Transverse colon (tissue), 3 donors: ENCODE data around the gene ZC3H8.

Experiments
- POLR2A ChIP-seq: fragments of 450-650 bp; IDR thresholded peaks from one replicate; pipeline ENCODE4 v1.6.1; 2016; ENCODE audit warnings: antibody characterized with exemption, mild to moderate bottlenecking, moderate library complexity
- TF ChIP-seq, protein P1 (sequence below), 5 experiments: fragments of 200-600 bp in 3 of 5; fragments of 450-650 bp in 2 of 5; sonication (generic) in 3 of 5; IDR thresholded peaks; 1 replicate in 2 of 5; 2 replicates in 3 of 5; pipeline ENCODE4 v1.5.1; 2016 to 2017; ENCODE audit warnings: antibody characterized with exemption in 5 of 5, inconsistent platforms in 3 of 5, mild to moderate bottlenecking in 2 of 5, moderate library complexity in 1 of 5

GRCh38 chr2:112275887-112276773 is 21.3 kb upstream of the ZC3H8 start:
- TF ChIP-seq, protein P1, sequence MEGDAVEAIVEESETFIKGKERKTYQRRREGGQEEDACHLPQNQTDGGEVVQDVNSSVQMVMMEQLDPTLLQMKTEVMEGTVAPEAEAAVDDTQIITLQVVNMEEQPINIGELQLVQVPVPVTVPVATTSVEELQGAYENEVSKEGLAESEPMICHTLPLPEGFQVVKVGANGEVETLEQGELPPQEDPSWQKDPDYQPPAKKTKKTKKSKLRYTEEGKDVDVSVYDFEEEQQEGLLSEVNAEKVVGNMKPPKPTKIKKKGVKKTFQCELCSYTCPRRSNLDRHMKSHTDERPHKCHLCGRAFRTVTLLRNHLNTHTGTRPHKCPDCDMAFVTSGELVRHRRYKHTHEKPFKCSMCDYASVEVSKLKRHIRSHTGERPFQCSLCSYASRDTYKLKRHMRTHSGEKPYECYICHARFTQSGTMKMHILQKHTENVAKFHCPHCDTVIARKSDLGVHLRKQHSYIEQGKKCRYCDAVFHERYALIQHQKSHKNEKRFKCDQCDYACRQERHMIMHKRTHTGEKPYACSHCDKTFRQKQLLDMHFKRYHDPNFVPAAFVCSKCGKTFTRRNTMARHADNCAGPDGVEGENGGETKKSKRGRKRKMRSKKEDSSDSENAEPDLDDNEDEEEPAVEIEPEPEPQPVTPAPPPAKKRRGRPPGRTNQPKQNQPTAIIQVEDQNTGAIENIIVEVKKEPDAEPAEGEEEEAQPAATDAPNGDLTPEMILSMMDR (IDR thresholded peaks at IDR 0.05), result no peak
- peak; percentile 69 for TF ChIP-seq POLR2A
